Measurements from ENCODE around the gene CFAP119. TPM values are rescaled to one million over a fixed set of nuclear protein-coding genes. Genes with fewer than 3 reads are reported as not detected.

CFAP119 gene
- polyA plus RNA-seq, 1 donor from 2014 or later, result 0.63 TPM

DNA sequence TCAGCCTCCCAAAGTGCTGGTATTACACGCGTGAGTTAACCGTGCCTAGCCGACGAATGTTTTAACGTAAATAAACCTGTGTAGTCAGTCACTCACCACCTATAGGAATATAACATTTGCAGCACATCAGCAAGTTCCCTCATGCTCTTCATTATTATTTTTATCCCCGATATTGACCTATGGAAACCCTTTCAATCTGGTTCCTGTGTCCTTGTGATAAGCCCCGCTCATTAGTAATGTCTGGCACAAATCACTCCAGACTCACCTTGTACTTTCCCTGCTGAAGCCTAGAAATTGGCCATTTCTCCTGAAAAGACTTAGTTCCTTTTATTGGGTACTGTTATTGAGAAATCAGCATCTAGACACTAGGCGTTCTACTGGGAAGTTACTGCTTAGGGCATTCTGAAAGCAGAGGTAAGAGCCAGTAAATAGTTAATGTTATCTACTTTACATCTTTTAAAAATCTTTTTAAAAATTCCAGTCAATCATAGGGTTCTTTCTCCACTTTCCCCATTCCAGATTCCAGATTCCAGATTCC, 15.2 kb downstream of the CFAP119 start:
- H3K4me1 Mint-ChIP-seq, result peaks cover 5 to 16% (median 12%) of the 10 kb centered on the region in 3 donors
- peak overlapping the region in 1 of 4 donors; percentile 87 for H3K4me3 Mint-ChIP-seq

DNA sequence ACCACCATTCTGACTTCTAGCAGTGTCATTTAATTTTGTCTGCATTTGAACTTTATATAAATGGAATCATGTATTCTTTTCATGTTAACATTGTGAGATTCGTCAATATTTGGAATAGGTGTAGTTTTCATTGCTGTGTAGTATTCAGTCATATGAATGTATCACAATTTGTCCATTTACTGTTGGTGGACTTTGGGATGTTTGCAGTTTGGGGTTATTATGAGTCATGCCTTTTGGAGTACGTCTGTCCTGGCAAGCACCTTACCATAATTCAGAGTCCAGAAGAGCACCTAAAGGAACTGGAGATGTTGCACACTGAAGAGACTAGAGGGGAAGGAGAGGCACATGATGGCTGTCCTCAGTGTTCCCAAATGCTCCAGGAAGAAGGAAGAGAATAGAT, 16.8 kb downstream of the CFAP119 start:
- Mint-ChIP-seq H3K27me3 (no peaks in the 10 kb centered on the region), H3K4me1 (peaks cover 10 to 17% (median 10%) of the 10 kb centered on the region in 3 donors), H3K36me3 (peaks cover 3% of the 10 kb centered on the region), H3K4me3 (peak overlapping the region in 1 of 4 donors; percentile 68), H3K9me3 (no peaks in the 10 kb centered on the region), H3K27ac (peak overlapping the region in 2 of 3 donors; percentile 27 to 70)

More for the DNA sequence above, 15.2 kb downstream of the CFAP119 start:
- Mint-ChIP-seq H3K27me3 (no peaks in the 10 kb centered on the region), H3K36me3 (peaks cover 3% of the 10 kb centered on the region), H3K9me3 (no peaks in the 10 kb centered on the region), H3K27ac (peak overlapping the region in 1 of 3 donors; percentile 98)

DNA sequence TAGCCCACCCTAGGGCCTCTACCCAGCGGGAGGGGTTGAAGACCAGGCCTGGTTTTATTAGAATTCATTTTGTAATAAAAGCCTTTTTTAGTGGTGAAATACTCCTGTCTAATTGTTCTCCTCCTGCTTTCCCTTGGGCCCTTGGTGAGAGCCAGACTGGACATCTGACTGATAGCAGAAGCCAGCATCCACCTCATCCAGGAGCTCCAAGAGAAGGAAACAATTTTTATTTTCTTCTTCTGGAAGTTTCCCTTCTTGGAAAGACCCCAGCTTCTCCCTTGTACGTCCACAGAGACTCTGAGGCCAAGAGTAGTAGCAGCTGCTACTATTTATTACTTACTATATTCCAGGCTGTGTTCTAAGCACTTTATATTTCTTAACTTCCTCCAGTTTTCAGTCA, 17.7 kb downstream of the CFAP119 start:
- H3K9me3 Mint-ChIP-seq, result no peaks in the 10 kb centered on the region
- no peaks in the 10 kb centered on the region for H3K27me3 Mint-ChIP-seq
- peak overlapping the region in 1 of 3 donors; percentile 46 for H3K27ac Mint-ChIP-seq
- peak overlapping the region in 1 of 4 donors; percentile 68 for H3K4me3 Mint-ChIP-seq
- peaks cover 7 to 14% (median 10%) of the 10 kb centered on the region in 3 donors for H3K4me1 Mint-ChIP-seq
- peaks cover 3% of the 10 kb centered on the region for H3K36me3 Mint-ChIP-seq

DNA sequence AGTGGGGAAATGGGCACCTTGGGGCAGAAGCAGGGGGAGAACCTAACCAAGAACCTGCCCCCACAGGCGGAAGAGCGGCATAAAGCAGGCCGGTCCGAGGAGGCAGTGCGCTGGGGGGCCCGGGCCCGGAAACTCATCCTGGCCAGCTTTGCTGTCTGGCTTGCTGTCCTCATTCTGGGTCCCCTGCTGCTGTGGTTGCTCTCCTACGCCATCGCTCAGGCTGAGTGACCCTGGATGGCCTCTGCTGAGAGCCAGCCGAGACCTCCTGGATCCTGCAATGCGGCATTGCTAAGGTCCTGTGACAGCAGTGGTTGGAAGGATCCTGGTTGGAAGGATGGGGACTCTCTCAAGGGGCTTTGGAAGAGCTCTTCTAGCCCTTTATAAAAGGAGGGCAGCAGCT, 18.1 kb downstream of the CFAP119 start:
- Mint-ChIP-seq H3K36me3 (peaks cover 3% of the 10 kb centered on the region), H3K4me3 (peak overlapping the region in 1 of 4 donors; percentile 51), H3K4me1 (peaks cover 4 to 13% (median 10%) of the 10 kb centered on the region in 3 donors), H3K27me3 (no peaks in the 10 kb centered on the region), H3K9me3 (no peaks in the 10 kb centered on the region), H3K27ac (no peak overlapping the region)

DNA sequence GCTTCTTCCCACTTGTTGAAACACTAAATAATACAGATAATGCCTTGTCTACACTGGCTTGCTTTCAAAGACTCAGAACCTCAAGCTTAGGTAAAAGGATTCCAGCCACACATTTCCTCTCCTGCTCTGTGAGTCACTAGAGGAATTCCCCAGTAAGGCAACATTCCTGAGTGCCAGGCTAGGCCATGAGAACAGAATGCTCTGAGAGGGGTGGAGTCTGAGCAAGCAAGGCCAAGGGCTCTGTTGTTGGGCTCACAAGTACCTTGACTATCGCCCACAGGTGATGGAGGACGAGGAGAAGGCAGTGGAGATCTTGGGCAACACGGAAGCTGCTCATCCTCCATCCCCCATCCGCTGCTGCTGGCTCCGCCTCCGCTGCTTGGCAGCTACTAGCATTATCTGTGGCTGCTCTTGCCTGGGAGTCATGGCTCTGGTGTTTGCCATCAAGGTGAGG, 20.4 kb downstream of the CFAP119 start:
- Mint-ChIP-seq H3K9me3 (no peaks in the 10 kb centered on the region), H3K4me1 (peaks cover 0 to 5% (median 3%) of the 10 kb centered on the region in 3 donors), H3K4me3 (peak overlapping the region in 1 of 4 donors; percentile 8), H3K27ac (no peak overlapping the region), H3K27me3 (no peaks in the 10 kb centered on the region), H3K36me3 (peaks cover 3% of the 10 kb centered on the region)

GRCh38 chr16:30740364-30741251, 21.3 kb downstream of the CFAP119 start:
- peak overlapping the region in 2 of 3 donors; percentile 26 to 42 for H3K27ac Mint-ChIP-seq
- H3K36me3 Mint-ChIP-seq, result peaks cover 3% of the 10 kb centered on the region
- H3K9me3 Mint-ChIP-seq, result no peaks in the 10 kb centered on the region
- H3K27me3 Mint-ChIP-seq, result no peaks in the 10 kb centered on the region
- H3K4me3 Mint-ChIP-seq, result peak overlapping the region in 1 of 4 donors; percentile 71
- H3K4me1 Mint-ChIP-seq, result peaks cover 0 to 5% (median 3%) of the 10 kb centered on the region in 3 donors

- Mint-ChIP-seq H3K4me1 (peaks cover 0 to 5% (median 3%) of the 10 kb centered on the region in 3 donors), H3K4me3 (no peak overlapping the region), H3K27me3 (no peaks in the 10 kb centered on the region), H3K27ac (no peak overlapping the region), H3K36me3 (peaks cover 3% of the 10 kb centered on the region), H3K9me3 (no peaks in the 10 kb centered on the region)
These were observed 22.6 kb downstream of the CFAP119 start for GRCh38 chr16:30738984-30739951.

DNA sequence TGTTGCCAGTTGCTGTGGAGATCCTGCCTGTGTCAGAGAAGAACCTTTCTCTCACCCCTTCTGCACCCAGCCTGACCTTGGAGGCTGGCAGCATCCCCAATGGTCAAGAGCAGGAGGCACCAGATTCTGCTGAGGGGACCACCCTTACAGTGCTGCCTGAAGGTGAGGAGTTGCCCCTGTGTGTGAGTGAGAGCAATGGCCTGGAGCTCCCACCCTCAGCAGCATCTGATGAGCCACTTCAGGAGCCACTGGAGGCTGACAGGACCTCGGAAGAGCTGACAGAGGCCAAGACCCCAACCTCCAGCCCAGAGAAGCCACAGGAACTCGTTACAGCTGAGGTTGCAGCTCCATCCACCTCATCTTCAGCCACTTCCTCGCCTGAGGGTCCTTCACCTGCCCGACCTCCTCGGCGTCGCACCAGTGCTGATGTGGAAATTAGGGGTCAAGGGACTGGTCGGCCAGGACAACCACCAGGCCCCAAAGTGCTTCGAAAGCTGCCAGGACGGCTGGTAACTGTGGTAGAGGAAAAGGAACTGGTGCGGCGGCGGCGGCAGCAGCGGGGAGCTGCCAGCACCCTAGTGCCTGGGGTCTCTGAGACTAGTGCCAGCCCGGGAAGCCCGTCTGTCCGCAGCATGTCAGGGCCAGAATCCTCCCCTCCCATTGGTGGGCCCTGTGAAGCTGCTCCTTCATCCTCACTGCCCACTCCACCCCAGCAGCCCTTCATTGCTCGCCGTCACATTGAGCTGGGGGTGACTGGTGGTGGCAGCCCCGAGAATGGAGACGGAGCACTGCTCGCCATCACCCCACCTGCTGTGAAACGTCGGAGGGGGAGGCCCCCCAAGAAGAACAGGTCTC, 23.8 kb downstream of the CFAP119 start:
- Mint-ChIP-seq H3K36me3 (peaks cover 5% of the 10 kb centered on the region), H3K27me3 (no peaks in the 10 kb centered on the region), H3K4me1 (peaks cover 0 to 5% (median 3%) of the 10 kb centered on the region in 3 donors), H3K9me3 (no peaks in the 10 kb centered on the region), H3K27ac (peak overlapping the region in 1 of 3 donors; percentile 77), H3K4me3 (no peak overlapping the region)

GRCh38 chr16:30736995-30737793, 24.7 kb downstream of the CFAP119 start:
- Mint-ChIP-seq H3K4me3 (peak overlapping the region in 1 of 4 donors; percentile 65), H3K4me1 (peaks cover 0 to 5% (median 3%) of the 10 kb centered on the region in 3 donors), H3K27me3 (no peaks in the 10 kb centered on the region), H3K27ac (peak overlapping the region in 1 of 3 donors; percentile 77), H3K36me3 (peaks cover 6% of the 10 kb centered on the region), H3K9me3 (no peaks in the 10 kb centered on the region)

DNA sequence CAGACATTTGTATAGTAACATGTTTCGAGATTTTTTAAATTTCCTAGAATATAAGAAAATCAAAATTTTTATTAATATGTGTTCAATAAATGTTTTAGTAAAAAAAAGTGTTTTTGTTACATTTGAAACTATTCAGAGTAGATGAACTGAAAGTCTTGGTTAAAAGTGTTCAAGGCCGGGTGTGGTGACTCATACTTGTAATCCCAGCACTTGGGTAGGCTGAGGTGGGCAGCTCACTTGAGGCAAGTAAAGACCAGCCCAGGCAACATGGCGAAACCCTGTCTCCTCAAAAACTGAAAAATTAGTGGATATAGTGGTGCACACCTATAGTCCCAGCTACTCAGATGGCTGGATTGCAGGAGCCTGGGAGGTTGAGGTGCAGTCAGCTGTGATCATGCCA, 30.5 kb downstream of the CFAP119 start:
- H3K4me3 Mint-ChIP-seq, result no peak overlapping the region
- H3K4me1 Mint-ChIP-seq, result peaks cover 0 to 2% (median 0%) of the 10 kb centered on the region in 3 donors
- H3K27ac Mint-ChIP-seq, result no peak overlapping the region
- no peaks in the 10 kb centered on the region for H3K9me3 Mint-ChIP-seq
- no peaks in the 10 kb centered on the region for H3K27me3 Mint-ChIP-seq
- H3K36me3 Mint-ChIP-seq, result peaks cover 7% of the 10 kb centered on the region

DNA sequence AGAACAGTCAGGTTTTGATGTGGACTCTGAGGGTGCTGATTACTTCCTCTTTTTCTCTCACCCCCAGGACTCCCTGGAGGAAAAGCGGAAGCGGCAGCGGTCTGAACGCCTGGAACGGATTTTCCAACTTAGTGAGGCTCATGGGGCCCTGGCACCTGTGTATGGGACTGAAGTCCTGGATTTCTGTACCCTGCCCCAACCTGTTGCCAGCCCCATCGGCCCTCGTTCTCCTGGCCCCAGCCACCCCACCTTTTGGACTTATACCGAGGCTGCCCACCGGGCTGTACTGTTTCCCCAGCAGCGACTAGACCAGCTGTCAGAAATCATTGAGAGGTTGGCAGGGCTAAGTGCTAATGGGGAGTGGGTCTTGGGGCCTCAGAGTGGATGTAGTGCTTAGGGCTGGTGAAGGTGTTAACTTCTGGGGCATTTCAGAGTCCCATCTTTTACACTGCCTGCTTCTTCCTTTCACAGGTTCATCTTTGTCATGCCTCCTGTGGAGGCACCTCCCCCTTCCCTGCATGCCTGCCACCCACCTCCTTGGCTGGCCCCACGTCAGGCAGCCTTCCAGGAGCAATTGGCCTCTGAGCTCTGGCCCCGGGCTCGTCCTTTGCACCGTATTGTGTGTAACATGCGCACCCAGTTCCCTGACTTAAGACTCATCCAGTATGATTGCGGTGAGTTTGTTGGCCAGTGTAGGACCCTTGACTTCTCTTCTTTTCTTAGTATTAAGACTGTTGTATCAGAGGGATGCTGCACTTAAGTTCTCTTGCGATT, 32.8 kb downstream of the CFAP119 start:
- Mint-ChIP-seq H3K4me3 (peak overlapping the region in 1 of 4 donors; percentile 22), H3K9me3 (no peaks in the 10 kb centered on the region), H3K27ac (peak overlapping the region in 1 of 3 donors; percentile 71), H3K36me3 (peaks cover 9% of the 10 kb centered on the region), H3K27me3 (no peaks in the 10 kb centered on the region), H3K4me1 (peaks cover 2 to 11% (median 5%) of the 10 kb centered on the region in 3 donors)

- Mint-ChIP-seq H3K36me3 (peaks cover 9% of the 10 kb centered on the region), H3K4me3 (no peak overlapping the region), H3K9me3 (no peaks in the 10 kb centered on the region), H3K27ac (no peak overlapping the region), H3K4me1 (peaks cover 2 to 11% (median 5%) of the 10 kb centered on the region in 3 donors), H3K27me3 (no peaks in the 10 kb centered on the region)
These were observed 33.5 kb downstream of the CFAP119 start for GRCh38 chr16:30728321-30728720.

Data from IgD-negative memory B cell (primary cell).